T-helper 2 cell treated with Interferon-gamma antibody and Interleukin-4, amounts not matched to agents 5 μg/mL and 100 μg/mL, for 36 hours (primary cell): Measurements from ENCODE around the gene DIP2C.
"Not testable (repeated sequence)": the region's sequence is repeated elsewhere in the genome, so short reads cannot be mapped to it uniquely, and the experiment has no call there.

Source experiments
- DNase-seq: peaks from one replicate; pipeline ENCODE4 v3.0.0; 2021; ENCODE audit warnings: low spot score
- H3K27ac Mint-ChIP-seq: one replicate; pipeline ENCODE4 v1.8.0; 2021; ENCODE audit warnings: mild to moderate bottlenecking, mixed read lengths
- H3K27me3 Mint-ChIP-seq: one replicate; pipeline ENCODE4 v1.8.0; 2021; ENCODE audit warnings: low read depth, mixed read lengths
- H3K36me3 Mint-ChIP-seq: one replicate; pipeline ENCODE4 v1.8.0; 2021; ENCODE audit warnings: low read depth, mixed read lengths
- H3K4me1 Mint-ChIP-seq: one replicate; pipeline ENCODE4 v1.8.0; 2021; ENCODE audit warnings: low read depth, mixed read lengths
- H3K4me3 Mint-ChIP-seq: one replicate; pipeline ENCODE4 v1.8.0; 2022; ENCODE audit warnings: mild to moderate bottlenecking, moderate library complexity, mixed read lengths
- H3K9me3 Mint-ChIP-seq: one replicate; pipeline ENCODE4 v1.8.0; 2021; ENCODE audit warnings: mixed read lengths

DIP2C gene

DNA sequence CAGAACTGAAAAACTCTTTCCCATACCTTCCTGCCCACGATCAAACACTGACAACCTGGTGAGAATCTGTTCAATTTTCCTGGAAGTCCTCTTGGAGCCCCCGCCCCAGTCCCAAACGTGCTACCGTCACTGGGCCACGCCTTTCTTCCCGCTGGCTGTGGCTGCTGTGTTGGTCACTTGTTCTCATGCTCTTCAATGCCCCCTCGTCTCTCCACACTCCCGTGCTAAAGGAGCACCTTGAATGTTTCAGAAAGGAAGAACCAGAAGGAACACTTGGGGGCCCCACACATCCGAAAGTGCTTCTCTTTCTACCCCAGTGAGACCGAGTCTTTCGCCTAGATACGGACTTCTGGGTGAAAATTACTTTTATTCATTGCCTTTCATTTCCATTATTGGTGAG is 215.1 kb downstream of the DIP2C start:
- Mint-ChIP-seq H3K4me1 (peaks cover 9% of the 10 kb centered on the region), H3K4me3 (no peak overlapping the region), H3K27me3 (no peaks in the 10 kb centered on the region), H3K36me3 (peaks cover 15% of the 10 kb centered on the region), H3K9me3 (peaks cover 14% of the 10 kb centered on the region), H3K27ac (no peak overlapping the region)
- DNase-seq = no peak

DNA sequence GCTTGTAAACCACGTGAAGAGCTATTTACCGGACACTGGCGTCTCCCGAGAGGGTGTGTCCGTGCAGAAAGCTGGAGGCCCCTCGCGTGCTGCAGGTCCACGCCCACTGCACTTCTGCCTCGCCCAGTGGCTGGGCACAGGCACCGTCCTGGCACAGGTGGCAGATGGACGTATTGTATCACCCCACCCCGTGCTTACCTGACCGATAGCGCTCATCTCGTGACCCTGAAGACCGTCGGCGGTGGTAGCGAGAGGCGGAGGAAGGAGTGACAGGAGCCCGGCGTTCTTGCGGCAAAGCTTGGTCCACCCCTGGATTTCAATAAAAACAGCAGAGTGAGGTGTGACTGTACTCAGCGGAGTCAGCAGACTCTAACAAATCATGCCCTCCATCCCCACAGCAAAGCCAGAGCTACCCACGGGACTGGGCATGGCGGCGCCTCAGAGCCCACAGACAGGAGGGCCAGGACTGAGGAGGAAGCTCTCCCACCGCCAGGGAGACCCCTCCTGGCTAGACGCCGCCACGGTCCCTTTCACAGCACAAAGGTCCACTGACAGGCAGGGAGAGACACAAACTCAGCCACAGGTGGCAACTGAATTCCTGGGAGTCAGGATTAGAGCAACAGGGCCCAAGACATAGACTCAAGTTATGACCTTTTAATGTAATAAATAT is 217.1 kb downstream of the DIP2C start:
- Mint-ChIP-seq H3K27ac (no peak overlapping the region), H3K4me1 (peaks cover 9% of the 10 kb centered on the region), H3K36me3 (peaks cover 8% of the 10 kb centered on the region), H3K9me3 (peaks cover 5% of the 10 kb centered on the region), H3K27me3 (no peaks in the 10 kb centered on the region), H3K4me3 (no peak overlapping the region)
- no peak for DNase-seq

DNA sequence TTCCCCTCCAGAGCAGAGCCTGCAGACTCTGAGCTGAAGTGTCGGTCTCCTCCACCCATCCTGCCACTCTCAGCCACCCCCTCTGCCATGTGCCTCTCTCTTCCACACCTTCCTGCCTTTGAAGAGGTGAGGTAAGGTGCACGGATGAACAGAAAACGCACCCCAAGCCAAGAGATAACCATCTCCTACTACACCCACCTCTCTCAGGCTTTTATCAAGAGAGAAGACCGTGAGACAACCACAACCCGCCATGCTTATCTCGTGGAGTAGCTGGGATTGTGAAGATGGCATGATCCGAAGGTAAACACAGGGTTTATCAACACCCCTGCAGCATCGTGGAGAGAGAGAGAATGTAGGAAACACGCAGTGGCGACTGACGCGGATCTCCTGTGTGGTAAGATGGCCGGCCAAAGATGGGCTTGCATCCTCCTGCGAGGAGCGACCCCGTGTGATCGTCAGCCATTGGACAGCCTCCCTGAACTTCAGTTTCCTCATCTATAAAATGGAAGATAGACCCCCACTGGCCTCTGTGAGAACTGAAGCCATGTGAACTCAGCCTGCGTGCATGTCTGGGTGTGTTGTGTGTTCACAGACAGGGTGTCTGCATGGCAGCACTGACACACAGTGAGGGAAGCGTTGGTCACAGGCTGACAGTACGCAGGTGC is 219.0 kb downstream of the DIP2C start:
- peaks cover 7% of the 10 kb centered on the region for H3K36me3 Mint-ChIP-seq

DNA sequence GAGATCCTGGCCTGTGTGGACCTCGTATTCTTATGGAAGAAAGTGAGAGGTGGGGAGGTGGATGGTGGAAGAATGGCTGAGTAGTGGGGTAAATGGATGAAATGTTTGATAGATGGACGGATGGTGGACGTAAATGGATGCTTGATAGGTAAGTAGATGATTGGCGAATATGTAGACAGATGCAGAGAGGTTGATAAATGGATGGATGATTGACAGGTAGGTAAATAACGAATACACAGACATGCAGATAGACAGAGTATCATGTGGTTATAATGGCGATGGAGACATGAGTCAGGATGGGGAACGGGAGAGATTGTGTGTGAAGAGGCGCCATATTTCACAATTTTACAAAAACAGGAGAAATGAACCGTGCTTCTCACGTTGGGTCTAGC is 219.5 kb downstream of the DIP2C start:
- peaks cover 9% of the 10 kb centered on the region for H3K4me1 Mint-ChIP-seq
- peak overlapping the region; percentile 0 for H3K4me3 Mint-ChIP-seq
- peaks cover 7% of the 10 kb centered on the region for H3K36me3 Mint-ChIP-seq
- H3K27ac Mint-ChIP-seq = peak overlapping the region; percentile 52
- H3K27me3 Mint-ChIP-seq = no peaks in the 10 kb centered on the region
- H3K9me3 Mint-ChIP-seq = no peaks in the 10 kb centered on the region
- DNase-seq = no peak

More for the DNA sequence above, 219.0 kb downstream of the DIP2C start:
- H3K4me3 Mint-ChIP-seq = peak overlapping the region; percentile 0
- DNase-seq = no peak
- H3K9me3 Mint-ChIP-seq = no peaks in the 10 kb centered on the region
- H3K4me1 Mint-ChIP-seq = peaks cover 9% of the 10 kb centered on the region
- peak overlapping the region; percentile 7 for H3K27ac Mint-ChIP-seq
- no peaks in the 10 kb centered on the region for H3K27me3 Mint-ChIP-seq

GRCh38 chr10:459743-460142 is 229.7 kb downstream of the DIP2C start:
- Mint-ChIP-seq H3K27ac (no peak overlapping the region), H3K36me3 (no peaks in the 10 kb centered on the region), H3K27me3 (peaks cover 26% of the 10 kb centered on the region), H3K4me3 (no peak overlapping the region), H3K4me1 (no peaks in the 10 kb centered on the region), H3K9me3 (no peaks in the 10 kb centered on the region)
- DNase-seq = no peak

DNA sequence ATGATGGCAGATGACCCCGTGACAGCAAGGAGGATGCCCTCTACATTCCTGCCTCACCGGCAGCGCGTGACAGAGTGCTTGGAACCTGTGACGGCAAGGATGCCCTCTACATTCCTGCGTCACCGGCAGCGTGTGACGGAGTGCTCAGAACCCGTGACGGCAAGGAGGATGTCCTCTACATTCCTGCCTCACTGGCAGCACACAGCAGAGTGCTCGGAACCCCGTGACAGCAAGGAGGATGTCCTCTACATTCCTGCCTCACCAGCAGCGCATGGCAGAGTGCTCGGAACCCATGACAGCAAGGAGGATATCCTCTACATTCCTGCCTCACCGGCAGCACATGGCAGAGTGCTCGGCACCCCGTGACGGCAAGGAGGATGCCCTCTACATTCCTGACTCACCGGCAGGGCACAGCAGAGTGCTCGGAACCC is 231.0 kb downstream of the DIP2C start:
- peaks cover 25% of the 10 kb centered on the region for H3K27me3 Mint-ChIP-seq
- H3K36me3 Mint-ChIP-seq = no peaks in the 10 kb centered on the region
- H3K9me3 Mint-ChIP-seq = no peaks in the 10 kb centered on the region
- H3K27ac Mint-ChIP-seq = no peak overlapping the region
- H3K4me1 Mint-ChIP-seq = no peaks in the 10 kb centered on the region
- no peak for DNase-seq
- H3K4me3 Mint-ChIP-seq = no peak overlapping the region

DNA sequence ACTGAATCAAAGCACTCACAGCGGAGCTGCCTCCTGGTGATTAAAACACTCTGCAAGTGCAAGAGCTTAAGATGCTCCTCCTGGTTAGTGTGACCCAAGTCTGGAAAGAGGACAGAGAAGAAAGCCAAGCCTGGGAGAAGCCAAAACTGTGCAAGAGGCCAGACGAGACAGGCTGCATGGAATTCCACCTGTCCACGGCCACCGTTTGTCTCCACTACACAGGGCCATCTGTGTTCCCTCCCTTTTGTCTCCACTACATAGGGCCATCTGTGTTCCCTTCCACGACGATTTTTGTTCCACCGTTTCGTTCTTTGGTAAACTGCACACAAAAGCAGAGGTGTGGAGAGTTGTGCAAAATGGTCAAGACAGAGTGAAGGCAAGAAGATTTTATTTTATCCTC is 233.0 kb downstream of the DIP2C start:
- H3K36me3 Mint-ChIP-seq = no peaks in the 10 kb centered on the region
- no peak overlapping the region for H3K4me3 Mint-ChIP-seq
- peaks cover 1% of the 10 kb centered on the region for H3K4me1 Mint-ChIP-seq
- peaks cover 24% of the 10 kb centered on the region for H3K27me3 Mint-ChIP-seq
- H3K27ac Mint-ChIP-seq = no peak overlapping the region
- H3K9me3 Mint-ChIP-seq = no peaks in the 10 kb centered on the region
- DNase-seq = no peak

DNA sequence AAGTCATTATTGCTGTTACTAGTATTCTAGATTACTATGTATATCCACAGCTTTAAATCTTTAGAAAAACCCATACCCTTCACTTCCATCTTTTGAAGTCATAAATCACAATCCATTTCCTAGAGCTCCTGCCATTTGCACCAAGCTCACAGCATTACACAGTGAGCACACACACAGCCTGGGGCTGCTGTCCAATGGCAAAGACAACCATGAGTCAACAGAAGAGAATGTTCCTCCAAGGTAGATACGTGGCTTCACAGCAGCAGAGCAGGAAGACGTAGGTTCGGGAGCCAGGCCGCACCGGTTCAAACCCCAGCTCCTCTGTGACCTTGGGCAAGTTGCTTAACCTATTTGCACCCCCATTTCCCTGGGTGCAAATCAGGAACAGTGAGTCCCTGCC is 234.6 kb downstream of the DIP2C start:
- Mint-ChIP-seq H3K4me1 (peaks cover 13% of the 10 kb centered on the region), H3K36me3 (no peaks in the 10 kb centered on the region), H3K4me3 (no peak overlapping the region), H3K27me3 (peaks cover 22% of the 10 kb centered on the region), H3K27ac (no peak overlapping the region), H3K9me3 (no peaks in the 10 kb centered on the region)
- DNase-seq = no peak

DNA sequence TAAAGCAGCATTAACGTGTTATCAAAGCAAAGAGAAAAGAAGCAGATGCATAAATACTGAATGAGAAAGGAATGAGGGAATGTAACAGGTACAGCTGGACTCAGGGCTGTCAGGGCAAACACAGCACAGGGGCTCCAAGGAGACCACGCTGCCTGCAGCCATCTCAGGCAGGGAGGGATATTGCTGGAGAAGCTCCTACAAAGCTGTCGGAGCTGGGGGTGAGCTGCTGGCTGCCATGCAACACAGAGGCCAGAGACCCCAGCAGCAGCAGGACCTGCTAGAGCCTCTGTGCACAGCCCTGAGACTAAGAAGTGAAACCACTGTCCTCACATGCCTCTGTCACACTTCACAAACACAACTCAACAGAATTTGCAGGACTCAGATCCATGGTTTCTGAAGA is 235.8 kb downstream of the DIP2C start:
- peaks cover 13% of the 10 kb centered on the region for H3K4me1 Mint-ChIP-seq
- no peak overlapping the region for H3K27ac Mint-ChIP-seq

GRCh38 chr10:452512-453426 is 236.7 kb downstream of the DIP2C start:
- H3K4me3 Mint-ChIP-seq = no peak overlapping the region
- peaks cover 25% of the 10 kb centered on the region for H3K27me3 Mint-ChIP-seq
- no peaks in the 10 kb centered on the region for H3K36me3 Mint-ChIP-seq
- no peak for DNase-seq
- H3K9me3 Mint-ChIP-seq = no peaks in the 10 kb centered on the region
- H3K27ac Mint-ChIP-seq = no peak overlapping the region
- peaks cover 13% of the 10 kb centered on the region for H3K4me1 Mint-ChIP-seq

More for the DNA sequence above, 235.8 kb downstream of the DIP2C start:
- Mint-ChIP-seq H3K36me3 (no peaks in the 10 kb centered on the region), H3K27me3 (peaks cover 25% of the 10 kb centered on the region), H3K9me3 (no peaks in the 10 kb centered on the region), H3K4me3 (no peak overlapping the region)
- DNase-seq = no peak

GRCh38 chr10:451856-452255 is 237.6 kb downstream of the DIP2C start:
- Mint-ChIP-seq H3K4me3 (peak overlapping the region; percentile 53), H3K9me3 (no peaks in the 10 kb centered on the region), H3K27ac (no peak overlapping the region), H3K27me3 (peaks cover 23% of the 10 kb centered on the region), H3K4me1 (peaks cover 13% of the 10 kb centered on the region), H3K36me3 (no peaks in the 10 kb centered on the region)
- DNase-seq = no peak

DNA sequence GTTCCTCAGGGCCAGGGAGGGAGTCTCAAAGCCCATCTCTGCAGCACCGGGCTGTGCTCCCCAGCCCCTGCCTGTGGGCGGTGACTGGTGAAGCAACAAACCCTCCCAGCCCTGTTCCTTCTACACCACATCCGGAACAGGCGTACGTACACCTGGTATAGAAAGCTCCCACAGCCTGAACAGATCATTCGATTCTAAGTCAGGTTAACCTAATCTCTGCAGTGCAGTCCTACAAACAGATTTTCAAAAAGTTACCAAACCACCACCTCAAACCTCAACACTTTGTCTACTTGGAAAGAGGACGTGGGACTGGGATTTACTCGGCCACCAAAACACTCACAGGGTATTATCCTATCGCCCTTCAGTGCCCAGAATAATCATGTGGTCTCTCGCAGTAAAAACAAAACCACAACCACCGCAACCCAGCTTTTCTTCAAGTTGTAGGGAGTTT is 238.4 kb downstream of the DIP2C start:
- Mint-ChIP-seq H3K27ac (peak overlapping the region; percentile 67), H3K9me3 (no peaks in the 10 kb centered on the region), H3K27me3 (peaks cover 25% of the 10 kb centered on the region), H3K4me3 (peak overlapping the region; percentile 53), H3K36me3 (no peaks in the 10 kb centered on the region), H3K4me1 (peaks cover 13% of the 10 kb centered on the region)
- peak; percentile 50 for DNase-seq

- Mint-ChIP-seq H3K36me3 (no peaks in the 10 kb centered on the region), H3K4me1 (peaks cover 13% of the 10 kb centered on the region), H3K4me3 (peak overlapping the region; percentile 53), H3K9me3 (no peaks in the 10 kb centered on the region), H3K27me3 (peaks cover 25% of the 10 kb centered on the region), H3K27ac (no peak overlapping the region)
- DNase-seq = no peak
These were observed 239.0 kb downstream of the DIP2C start for GRCh38 chr10:450463-450862.

GRCh38 chr10:449331-449730 is 240.1 kb downstream of the DIP2C start:
- not testable (repeated sequence) for DNase-seq, H3K27ac Mint-ChIP-seq, H3K9me3 Mint-ChIP-seq, H3K36me3 Mint-ChIP-seq, H3K4me3 Mint-ChIP-seq
- peaks cover 13% of the 10 kb centered on the region for H3K4me1 Mint-ChIP-seq
- peaks cover 25% of the 10 kb centered on the region for H3K27me3 Mint-ChIP-seq
